PC-3 (cell line): ENCODE data around the gene KCNC1.

Source experiments
- EZH2 ChIP-seq: fragments of 300-600 bp; sonication (generic); IDR thresholded peaks from one replicate; pipeline ENCODE4 v1.6.1; 2017; ENCODE audit warnings: antibody characterized with exemption, mild to moderate bottlenecking, low read length; ENCODE audit not compliant: unreplicated experiment
- TF ChIP-seq, protein P1 (sequence below): fragments of 300-600 bp; sonication (generic); conservative IDR thresholded peaks from 2 replicates; pipeline ENCODE4 v1.5.1; 2017; ENCODE audit warnings: antibody characterized with exemption, low read depth, mild to moderate bottlenecking, low read length

DNA sequence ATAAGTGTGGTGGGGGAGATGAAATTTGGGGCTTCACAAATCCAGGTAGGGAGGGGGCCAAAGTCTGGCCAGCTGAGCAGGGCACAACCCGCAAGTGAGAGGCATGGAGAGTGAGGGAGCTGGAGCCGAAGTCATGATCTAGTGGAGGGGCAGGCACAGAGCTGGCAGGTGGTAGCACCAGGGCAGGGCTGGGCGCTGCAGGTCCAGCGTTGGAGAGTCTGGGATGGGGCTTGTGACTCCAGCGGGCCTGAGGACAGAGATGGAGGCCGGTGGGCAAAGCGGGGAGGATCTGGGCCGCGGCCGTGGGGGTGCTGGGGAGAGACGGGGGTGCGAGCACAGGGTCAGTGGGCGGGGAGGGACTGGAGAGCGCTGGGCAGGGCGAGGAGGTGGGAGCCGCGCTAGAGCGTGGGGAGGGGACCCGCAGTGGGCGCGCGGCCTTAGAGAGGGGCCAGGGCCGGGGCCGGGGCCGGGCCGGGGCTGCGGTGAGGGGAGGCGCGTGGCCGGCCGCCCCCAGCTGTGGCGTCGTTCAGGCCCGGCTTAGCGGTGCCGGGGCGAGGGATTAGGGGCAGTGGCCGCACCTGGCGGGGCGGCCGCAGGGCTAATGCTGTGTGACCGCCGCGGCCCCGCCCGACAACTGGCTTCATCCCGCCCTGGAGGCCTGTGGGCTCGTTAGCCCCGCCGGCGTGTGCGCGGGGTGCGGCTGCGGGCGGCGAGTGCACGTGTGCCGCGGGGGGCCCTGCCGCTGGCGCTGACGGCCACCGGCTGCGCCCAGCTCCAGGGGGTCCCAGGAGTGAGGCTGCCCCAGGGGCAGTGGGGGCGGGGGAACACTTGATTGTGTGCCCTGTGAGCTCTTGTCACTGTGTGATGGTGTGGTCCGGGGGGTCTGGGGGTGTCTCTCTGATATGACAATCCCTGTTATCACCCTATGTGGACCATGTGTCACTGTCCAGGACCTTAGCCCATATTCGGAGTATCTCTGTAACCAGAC is 38.8 kb upstream of the KCNC1 start:
- TF ChIP-seq, protein P1, sequence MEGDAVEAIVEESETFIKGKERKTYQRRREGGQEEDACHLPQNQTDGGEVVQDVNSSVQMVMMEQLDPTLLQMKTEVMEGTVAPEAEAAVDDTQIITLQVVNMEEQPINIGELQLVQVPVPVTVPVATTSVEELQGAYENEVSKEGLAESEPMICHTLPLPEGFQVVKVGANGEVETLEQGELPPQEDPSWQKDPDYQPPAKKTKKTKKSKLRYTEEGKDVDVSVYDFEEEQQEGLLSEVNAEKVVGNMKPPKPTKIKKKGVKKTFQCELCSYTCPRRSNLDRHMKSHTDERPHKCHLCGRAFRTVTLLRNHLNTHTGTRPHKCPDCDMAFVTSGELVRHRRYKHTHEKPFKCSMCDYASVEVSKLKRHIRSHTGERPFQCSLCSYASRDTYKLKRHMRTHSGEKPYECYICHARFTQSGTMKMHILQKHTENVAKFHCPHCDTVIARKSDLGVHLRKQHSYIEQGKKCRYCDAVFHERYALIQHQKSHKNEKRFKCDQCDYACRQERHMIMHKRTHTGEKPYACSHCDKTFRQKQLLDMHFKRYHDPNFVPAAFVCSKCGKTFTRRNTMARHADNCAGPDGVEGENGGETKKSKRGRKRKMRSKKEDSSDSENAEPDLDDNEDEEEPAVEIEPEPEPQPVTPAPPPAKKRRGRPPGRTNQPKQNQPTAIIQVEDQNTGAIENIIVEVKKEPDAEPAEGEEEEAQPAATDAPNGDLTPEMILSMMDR, result no peak
- TF ChIP-seq EZH2, result no peak
